ENCODE data around the gene ISCA2.
"Not testable (repeated sequence)": the region's sequence is repeated elsewhere in the genome, so short reads cannot be mapped to it uniquely, and the experiment has no call there.

The ISCA2 gene

GRCh38 chr14:74528886-74529285 is 35.3 kb downstream of the ISCA2 start:
- no peak for DNase-seq (ENCODE audit: low read depth)

GRCh38 chr14:74531006-74531405 is 37.4 kb downstream of the ISCA2 start:
- no peak for DNase-seq (ENCODE audit: low read depth)

DNA sequence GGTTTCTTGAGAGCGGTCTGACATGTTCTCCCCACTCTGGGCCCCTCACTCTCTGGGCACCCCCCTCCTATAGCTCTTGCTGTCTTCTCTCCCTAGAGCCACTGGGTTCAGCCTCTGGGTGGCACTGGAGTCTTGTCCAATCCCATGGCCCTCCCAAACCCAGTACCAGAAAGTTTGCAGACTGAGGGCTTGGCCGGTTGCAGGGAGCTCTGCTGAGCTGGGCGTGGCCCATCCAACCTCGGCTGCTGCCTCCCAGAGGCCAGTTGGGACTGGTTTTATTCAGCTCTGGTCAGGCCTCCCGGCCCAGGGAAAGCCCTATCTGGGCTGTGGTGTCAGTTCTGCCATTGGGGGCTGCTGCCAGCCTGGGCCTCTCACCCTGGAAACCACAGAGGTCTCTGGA is 37.9 kb downstream of the ISCA2 start:
- DNase-seq (ENCODE audit: low read depth): peak; percentile 45

- no peak for DNase-seq (ENCODE audit: low read depth)
These were observed 38.7 kb downstream of the ISCA2 start for GRCh38 chr14:74532246-74532645.

DNA sequence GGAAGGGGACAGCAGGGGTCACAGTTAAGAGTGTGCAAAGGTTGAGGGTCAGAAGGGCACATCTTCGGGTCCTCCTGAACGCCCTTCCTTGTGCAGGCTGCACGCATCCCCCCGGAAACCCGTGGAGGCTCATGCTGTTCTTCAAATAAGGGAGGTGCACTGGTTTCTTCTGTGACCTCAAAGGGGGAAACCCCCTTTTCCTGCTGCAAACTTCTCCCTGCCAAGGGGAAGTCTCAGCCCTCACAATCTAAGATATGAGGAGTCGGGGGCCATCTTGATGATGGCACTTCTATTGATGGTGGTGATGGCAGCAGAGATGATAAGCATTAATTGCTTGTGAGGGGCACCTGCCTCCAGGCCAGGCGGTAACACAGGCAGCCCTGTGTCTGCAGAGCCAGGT is 40.0 kb downstream of the ISCA2 start:
- DNase-seq (ENCODE audit: low read depth): no peak

- DNase-seq (ENCODE audit: low read depth): no peak
These were observed 42.3 kb downstream of the ISCA2 start for GRCh38 chr14:74535756-74536325.

- not testable (repeated sequence) for DNase-seq (ENCODE audit: low read depth)
These were observed 42.8 kb downstream of the ISCA2 start for GRCh38 chr14:74536336-74536735.

DNA sequence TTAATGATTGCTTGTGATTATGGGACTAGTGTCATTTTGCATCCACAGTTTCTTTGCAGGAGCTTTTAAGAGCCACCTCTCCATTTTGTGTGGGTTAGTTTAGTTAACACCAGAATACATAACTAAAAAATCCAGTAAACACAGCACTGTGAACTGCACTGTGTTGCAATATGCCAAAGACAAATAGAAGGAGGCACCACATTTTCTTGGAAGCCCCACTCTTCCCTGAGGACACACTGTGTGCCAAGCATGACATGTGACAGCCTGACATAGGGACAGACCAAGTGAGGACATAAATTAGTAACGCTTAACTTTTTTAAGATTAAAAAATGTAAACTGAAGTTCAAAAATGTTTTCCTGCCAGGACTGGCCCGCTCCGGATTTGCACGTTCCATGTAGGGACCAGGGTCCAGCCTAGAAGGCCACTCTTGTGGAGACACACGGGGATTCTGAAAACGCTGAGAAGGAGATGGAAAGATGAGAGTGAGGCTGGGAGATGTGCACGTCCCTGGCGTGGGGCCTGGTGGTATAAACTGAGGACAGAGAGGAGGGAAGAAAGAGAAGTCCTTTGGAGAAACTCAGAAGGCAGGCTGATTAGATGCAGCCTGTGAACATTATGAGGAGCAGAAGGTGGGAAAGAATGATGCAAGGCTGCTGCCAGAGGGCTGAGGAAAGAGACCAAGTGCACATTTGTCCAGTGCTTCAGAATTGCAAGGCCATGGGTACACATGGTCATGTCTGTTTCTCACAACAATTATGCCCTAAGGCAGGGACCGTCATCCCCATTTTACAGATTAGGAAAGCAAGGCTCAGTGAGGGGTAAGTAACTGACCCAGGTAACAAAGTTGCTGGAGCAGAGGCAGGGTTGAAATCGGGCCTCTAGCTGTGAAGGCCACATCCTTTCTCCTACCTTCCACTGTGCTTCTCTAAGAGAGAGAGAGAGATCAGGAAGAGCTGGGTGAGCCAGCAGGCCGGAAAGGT is 45.1 kb downstream of the ISCA2 start:
- DNase-seq (ENCODE audit: low read depth): no peak

- DNase-seq (ENCODE audit: low read depth): no peak
These were observed 45.9 kb downstream of the ISCA2 start for GRCh38 chr14:74539503-74539902.

DNA sequence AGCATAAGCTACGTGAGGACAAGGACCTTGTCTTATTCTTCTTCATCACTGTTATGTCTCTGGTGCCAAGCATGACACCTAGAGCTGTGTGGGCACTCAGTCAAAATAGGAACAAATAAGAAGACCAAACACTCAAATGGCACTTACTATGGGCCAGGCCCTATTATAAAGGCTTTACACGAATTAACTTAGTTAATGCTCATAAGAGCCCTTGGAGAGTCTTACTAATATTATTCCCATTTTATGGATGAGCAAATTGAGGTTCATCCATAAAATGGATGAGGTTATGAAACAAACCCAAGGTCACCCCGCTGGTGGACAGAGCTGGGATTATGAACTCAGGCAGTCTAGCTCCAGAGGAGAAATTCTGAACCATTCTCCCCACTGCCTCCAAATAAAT is 47.7 kb downstream of the ISCA2 start:
- no peak for DNase-seq (ENCODE audit: low read depth)

- no peak for DNase-seq (ENCODE audit: low read depth)
These were observed 48.6 kb downstream of the ISCA2 start for GRCh38 chr14:74542056-74542685.

DNA sequence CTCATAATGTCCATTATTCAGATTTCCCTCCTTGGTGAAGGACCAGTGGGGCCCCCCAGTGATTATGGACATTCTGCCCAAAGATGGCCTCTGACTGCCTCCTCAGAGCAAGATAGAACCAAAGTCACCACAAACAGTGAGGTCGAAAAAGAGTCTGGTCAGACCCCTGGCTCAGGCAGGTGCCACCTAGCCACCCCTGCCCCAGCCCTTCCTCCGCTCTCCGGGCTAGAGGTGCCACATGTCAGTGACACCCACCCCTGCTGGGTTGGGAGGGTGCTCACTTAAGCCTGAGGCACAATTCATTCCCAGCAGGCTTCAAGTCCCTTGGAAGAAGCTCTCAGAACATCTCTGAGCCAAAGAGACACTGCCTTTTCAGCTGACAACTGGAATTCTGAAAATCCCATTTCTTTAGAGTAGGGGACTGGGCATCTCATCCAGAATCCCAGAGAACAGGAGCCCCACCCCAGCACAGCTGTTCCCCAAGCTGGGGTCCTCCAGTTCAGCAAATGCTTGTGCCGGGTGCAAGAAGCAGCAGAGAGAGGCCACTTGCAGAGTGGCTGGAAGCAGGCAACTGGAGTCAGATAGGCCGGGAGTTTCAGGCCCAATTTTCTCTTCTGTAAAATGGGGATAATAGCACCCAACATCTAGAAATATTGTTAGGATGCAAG is 50.3 kb downstream of the ISCA2 start:
- no peak for DNase-seq (ENCODE audit: low read depth)

GRCh38 chr14:74545386-74545785 is 51.8 kb downstream of the ISCA2 start:
- no peak for DNase-seq (ENCODE audit: low read depth)

- no peak for DNase-seq (ENCODE audit: low read depth)
These were observed 52.9 kb downstream of the ISCA2 start for GRCh38 chr14:74546416-74546815.

Data from iris pigment epithelial cell (primary cell).